NCI-H1105 (cell line): ENCODE results near the gene LILRB3.
"Not testable (repeated sequence)": the region's sequence is repeated elsewhere in the genome, so short reads cannot be mapped to it uniquely, and the experiment has no call there.

ENCODE experiments used
- DNase-seq: peaks from one replicate; lab custom pipeline; 2025; lab: John Stamatoyannopoulos, UW

LILRB3 gene

DNA sequence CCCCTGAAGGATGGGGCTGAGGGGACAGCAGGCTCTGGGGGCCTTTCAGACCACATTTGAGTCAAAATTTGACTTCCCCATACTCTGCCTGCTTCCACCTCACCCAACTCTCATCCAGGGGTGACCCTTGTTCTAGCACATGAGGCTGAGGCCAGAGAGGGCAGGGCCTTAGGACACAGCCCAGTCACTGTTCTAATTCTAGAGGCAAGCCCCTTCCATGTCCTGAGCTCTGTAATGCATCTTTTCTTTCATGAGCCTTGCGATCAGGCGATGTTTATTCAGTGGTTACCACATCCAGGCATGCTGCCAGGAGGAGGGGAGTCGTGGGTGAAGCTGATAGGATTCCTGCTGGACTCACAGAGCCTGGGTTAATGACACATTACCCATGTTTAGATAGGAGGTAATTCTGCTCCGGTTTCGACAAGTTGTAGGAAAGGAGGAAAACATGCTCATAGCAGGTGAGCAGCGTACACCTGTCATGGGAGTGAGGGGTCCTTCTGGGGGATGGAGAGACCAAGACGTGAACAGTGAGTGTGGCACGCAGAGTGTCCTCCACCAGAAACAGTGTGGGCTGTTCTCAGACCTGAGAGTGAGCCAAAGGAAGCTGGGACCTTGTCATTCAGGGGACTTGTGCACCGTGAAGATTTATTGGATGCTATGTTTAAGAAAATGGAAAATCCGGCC, 12.9 kb downstream of the LILRB3 start:
- DNase-seq, result peak; percentile 92

GRCh38 chr19:54209058-54209810, 13.6 kb downstream of the LILRB3 start:
- no peak for DNase-seq

- DNase-seq, result no peak
Measured at GRCh38 chr19:54208784-54209057, 14.1 kb downstream of the LILRB3 start.

GRCh38 chr19:54207983-54208783, 14.6 kb downstream of the LILRB3 start:
- no peak for DNase-seq

- DNase-seq, result no peak
Measured at GRCh38 chr19:54207676-54207982, 15.2 kb downstream of the LILRB3 start.

GRCh38 chr19:54207193-54207592, 15.6 kb downstream of the LILRB3 start:
- not testable (repeated sequence) for DNase-seq

DNA sequence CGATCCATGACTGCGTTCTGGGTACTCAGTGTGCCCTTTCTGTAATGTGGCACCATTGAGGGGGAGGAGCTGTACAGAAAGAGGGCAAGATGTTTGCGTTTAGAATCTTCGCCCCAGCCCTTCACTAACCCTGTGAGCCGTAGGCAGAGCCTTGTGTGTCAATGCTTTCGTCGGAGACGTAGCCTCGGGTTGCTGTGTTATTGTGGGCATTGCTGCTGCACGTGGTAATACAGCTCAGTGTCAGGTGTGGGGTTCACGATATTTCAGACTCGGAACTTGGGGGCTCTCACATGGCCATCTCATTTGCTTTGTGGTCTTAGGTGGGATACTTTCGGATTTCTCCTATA, 16.0 kb downstream of the LILRB3 start:
- no peak for DNase-seq

GRCh38 chr19:54206030-54206830, 16.6 kb downstream of the LILRB3 start:
- DNase-seq, result no peak

DNA sequence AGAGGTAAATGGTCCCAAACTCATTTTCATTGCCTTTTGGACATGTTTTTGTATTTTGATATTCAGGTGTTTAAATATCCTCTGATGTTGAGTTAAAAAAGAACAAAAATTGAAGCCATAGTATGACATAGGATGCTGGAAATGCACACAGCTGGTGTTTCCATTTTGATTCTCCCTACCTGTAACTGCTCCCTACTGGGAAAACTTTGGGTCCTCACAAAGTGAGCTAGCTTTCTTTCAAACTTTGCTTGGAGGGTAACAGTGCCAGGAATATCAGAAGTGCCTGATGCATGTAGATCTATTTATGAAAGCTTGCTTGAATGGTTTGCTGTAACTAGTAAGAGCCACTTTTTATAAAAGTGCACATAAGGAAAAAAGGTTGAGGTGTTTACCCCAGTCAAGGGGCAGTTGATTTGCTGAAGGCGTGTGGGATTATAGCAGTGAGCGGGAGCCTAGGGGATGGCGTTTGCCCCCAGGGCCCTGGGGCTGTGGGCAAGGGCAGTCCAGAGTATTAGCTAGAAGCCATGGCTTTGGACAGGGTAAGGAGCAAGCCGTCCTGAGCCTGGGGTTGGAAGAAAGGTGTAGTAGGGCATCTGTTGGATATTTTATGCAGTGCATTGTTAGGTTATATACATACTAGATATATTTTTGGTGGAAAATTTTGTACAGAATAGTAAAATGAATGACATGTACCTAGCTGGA, 17.9 kb downstream of the LILRB3 start:
- no peak for DNase-seq

DNA sequence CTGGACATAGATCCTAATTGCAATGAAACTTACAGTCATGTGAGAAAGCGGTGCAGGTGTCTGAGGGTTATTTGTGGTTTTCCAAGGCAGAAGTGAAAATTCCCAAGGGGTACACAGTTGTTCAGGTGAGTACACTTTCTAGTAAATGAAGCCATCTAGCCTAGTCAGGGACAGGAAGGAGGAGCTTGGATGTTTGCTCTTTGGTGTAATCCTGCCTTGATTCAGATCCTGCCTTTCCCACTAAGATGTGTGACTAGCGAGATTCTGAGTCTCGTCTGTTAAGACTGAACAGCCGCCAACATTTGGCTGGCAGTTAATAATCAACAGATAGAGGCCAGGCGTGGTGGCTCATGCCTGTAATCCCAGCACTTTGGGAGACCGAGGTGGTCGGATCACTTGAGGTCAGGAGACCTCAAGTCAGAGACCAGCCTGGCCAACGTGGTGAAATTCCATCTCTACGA, 19.6 kb downstream of the LILRB3 start:
- DNase-seq, result no peak

DNA sequence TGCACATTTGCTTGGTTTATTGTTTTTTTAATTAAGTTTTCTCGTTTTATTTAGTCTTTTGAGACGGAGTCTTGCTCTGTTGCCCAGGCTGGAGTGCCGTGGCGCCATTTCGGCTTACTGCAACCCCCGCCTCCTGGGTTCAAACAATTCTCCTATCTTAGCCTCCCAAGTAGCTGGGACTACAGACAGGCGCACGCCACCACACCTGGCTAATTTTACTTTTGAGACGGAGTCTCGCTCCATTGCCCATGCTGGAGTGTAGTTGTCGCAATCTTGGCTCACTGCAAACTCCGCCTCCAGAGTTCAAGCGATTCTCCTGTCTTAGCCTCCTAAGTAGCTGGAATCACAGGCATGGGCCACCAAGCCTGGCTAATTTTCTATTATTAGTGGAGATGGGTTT, 20.8 kb downstream of the LILRB3 start:
- no peak for DNase-seq

DNA sequence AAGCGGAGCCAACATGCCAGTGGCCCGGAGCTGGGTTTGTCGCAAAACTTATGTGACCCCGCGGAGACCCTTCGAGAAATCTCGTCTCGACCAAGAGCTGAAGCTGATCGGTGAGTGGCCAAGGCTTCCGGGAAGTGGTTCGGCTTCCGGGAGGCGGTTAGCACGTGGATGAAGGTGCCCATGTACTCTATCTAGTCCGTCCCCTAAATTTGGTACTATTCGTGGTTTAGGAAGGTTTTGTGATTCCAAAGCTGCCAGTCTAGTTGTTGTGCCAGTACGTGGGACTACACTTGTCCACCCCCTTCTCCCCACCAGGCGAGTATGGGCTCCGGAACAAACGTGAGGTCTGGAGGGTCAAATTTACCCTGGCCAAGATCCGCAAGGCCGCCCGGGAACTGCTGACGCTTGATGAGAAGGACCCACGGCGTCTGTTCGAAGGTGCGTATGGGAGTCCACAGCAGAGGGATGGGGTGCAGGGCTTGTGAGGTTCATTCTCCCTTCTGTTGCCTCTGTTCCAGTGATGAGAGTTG, 21.6 kb downstream of the LILRB3 start:
- no peak for DNase-seq

DNA sequence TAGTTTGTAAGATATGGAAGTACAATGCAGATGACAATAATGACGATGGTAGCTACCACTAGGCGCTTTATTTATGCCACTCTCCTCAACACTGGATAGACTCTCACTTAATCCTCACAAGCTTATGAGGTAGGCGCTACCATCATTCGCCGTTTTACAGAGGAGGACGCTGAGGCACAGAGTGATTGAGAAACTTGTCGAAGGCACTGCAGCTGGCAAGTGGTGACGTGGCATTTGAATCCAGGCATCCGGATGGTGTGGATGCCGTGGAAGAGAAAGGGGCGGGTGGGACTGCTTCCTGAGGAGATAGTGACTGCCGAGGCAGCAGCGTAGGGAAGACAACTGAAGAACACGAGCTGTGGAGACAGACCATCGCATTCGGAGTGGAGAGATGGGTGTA, 23.4 kb downstream of the LILRB3 start:
- no peak for DNase-seq

- no peak for DNase-seq
Measured at GRCh38 chr19:54197121-54197520, 25.7 kb downstream of the LILRB3 start.

DNA sequence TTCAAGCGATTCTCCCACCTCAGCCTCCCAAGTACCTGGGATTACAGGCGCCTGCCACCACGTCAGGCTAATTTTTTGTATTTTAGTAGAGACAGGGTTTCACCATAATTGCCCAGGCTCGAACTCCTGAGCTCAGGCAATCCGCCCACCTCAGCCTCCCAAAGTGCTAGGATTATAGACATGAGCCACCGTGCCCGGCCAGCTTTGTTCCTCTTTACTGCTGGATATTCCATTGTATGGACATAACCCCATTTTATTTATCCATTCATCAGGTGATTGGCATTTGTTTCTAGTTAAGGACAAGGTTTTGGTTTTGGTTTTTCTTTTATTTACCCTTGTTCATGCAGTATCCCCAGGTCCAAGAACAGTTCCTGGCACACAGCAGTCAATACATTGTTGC, 26.3 kb downstream of the LILRB3 start:
- DNase-seq, result no peak

DNA sequence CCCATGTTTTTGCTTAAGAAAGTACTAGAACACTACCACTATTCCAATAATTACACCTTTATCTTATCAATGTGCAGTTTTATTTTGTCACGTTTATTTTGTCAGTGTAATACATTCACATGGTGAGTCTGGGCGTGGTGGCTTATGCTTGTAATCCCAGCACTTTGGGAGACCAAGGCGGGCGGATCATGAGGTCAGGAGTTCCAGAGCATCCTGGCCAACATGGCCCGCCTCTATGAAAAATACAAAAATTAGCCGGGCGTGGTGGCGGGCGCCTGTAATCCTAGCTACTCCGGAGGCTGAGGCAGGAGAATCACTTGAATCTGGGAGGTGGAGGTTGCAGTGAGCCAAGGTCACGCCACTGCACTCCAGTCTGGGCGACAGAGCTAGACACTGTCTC, 28.3 kb downstream of the LILRB3 start:
- DNase-seq, result not testable (repeated sequence)

DNA sequence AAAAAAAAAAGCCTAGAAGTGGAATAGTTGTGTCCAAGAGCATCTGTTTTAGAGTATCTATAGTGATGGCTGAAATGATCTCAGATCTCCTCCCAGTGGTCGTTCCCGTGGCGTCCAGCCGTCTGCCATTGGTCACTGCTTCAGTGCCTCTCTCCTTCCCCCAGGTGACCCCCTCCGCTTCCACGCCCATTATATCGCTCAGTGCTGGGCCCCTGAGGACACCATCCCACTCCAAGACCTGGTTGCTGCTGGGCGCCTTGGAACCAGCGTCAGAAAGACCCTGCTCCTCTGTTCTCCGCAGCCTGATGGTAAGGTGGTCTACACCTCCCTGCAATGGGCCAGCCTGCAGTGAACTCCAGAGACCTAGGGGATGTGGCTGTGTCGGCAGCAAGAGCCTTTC, 29.8 kb downstream of the LILRB3 start:
- DNase-seq, result no peak

DNA sequence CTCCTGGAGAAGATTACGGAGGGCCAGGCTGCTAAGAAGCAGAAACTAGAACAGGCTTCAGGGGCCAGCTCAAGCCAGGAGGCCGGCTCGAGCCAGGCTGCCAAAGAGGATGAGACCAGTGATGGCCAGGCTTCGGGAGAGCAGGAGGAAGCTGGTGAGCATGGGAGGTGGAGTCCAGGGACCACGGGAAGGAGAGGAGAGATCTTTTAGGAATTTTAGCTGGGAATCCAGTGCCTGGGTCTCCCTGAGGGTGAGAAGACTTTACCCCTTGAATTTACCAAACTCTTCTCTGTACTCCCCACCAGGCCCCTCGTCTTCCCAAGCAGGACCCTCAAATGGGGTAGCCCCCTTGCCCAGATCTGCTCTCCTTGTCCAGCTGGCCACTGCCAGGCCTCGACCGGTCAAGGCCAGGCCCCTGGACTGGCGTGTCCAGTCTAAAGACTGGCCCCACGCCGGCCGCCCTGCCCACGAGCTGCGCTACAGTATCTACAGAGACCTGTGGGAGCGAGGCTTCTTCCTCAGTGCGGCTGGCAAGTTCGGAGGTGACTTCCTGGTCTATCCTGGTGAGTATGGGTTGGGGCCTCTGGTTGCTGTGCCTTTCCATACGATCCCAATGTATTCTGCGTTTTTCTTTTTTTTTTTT, 30.9 kb downstream of the LILRB3 start:
- no peak for DNase-seq

- peak; percentile 90 for DNase-seq
Measured at GRCh38 chr19:54191011-54191810, 31.6 kb downstream of the LILRB3 start, which contains the start of gene TSEN34. TSEN34 (plus strand) TSS chr19:54191308; CDS start chr19:54191365, 57 bp downstream.

GRCh38 chr19:54190503-54191010, 32.2 kb downstream of the LILRB3 start:
- DNase-seq, result peak; percentile 100
